GM12875 (cell line): ENCODE measurements around the gene SETD7.

Experiments
- H3K4me3 ChIP-seq: one replicate; pipeline ENCODE4 v1.5.1; 2011; ENCODE audit warnings: low read depth, low read length, control low read depth
- CTCF ChIP-seq: IDR thresholded peaks from 2 replicates; pipeline ENCODE4 v1.5.1; 2011; ENCODE audit warnings: low read depth, mild to moderate bottlenecking, control low read depth, inconsistent platforms, low read length, moderate library complexity, borderline replicate concordance; ENCODE audit not compliant: insufficient read depth

SETD7 gene

GRCh38 chr4:139501117-139501516 lies 54.9 kb downstream of the SETD7 start:
- TF ChIP-seq CTCF: no peak

GRCh38 chr4:139499186-139499585 lies 56.8 kb downstream of the SETD7 start:
- no peak overlapping the region for H3K4me3 ChIP-seq
- no peak for TF ChIP-seq CTCF

More at GRCh38 chr4:139501117-139501516, 54.9 kb downstream of the SETD7 start:
- H3K4me3 ChIP-seq: no peak overlapping the region

GRCh38 chr4:139493176-139493575 lies 62.8 kb downstream of the SETD7 start:
- TF ChIP-seq CTCF: no peak
- no peak overlapping the region for H3K4me3 ChIP-seq

- H3K4me3 ChIP-seq: no peak overlapping the region
- no peak for TF ChIP-seq CTCF
Observed at GRCh38 chr4:139492429-139492828, 63.6 kb downstream of the SETD7 start.

- TF ChIP-seq CTCF: no peak
- H3K4me3 ChIP-seq: no peak overlapping the region
Observed at GRCh38 chr4:139489638-139490037, 66.4 kb downstream of the SETD7 start.

- H3K4me3 ChIP-seq: no peak overlapping the region
- no peak for TF ChIP-seq CTCF
Observed at GRCh38 chr4:139488442-139488841, 67.6 kb downstream of the SETD7 start.

GRCh38 chr4:139484783-139485311 lies 71.2 kb downstream of the SETD7 start:
- no peak overlapping the region for H3K4me3 ChIP-seq
- TF ChIP-seq CTCF: no peak
